GM04504 (cell line): Measurements from ENCODE around the gene GRIP2.

Source experiments
- DNase-seq: peaks from one replicate; pipeline ENCODE4 v3.0.0-alpha.2; 2012; ENCODE audit warnings: low read depth

GRIP2 gene

DNA sequence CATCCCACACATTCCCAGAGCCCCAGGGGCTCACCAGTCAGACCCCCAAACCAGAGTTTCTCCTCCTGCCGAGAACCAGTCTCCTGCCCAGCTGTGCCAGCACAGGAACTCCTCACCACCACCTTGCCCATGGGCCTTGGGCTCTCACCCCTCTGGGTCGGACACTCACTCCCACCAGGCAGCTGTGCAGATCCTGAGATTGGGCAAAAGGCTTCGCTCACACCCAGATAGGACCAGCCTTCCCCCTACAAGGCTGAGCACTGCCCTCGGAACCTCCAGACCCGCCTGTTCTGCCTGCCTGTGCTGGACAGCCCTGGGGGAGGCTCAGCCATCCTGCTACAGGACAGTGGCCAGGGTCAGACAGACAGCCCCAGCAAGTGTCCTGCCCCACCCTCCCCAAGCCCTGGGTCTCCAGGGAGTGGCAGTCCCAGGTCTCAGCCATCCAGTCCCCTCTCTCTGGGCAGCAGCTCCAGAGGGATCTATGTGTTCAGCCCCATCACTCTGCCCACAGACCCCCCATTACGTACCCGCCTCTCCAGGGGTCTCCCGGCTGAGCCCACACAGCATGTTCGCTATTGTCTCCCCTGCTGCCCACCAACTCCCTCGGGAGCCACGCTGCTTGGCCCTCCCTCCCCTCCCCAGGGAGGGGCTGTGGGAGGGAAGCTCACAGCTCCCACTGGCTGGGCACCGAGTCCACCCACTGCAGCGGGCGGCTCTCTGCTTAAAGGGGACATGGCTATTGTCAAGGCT is at the start of gene GRIP2:
Gene GRIP2 (minus strand): TSS at position 601 of the 750 bp plus-strand sequence. CDS start 34 bp downstream, at position 567.
- DNase-seq = no peak

GRCh38 chr3:14588425-14589112 is 48.4 kb upstream of the GRIP2 start:
- no peak for DNase-seq

GRCh38 chr3:14587740-14588360 is 47.7 kb upstream of the GRIP2 start:
- DNase-seq = peak; percentile 35

GRCh38 chr3:14586611-14587010 is 46.5 kb upstream of the GRIP2 start:
- no peak for DNase-seq

DNA sequence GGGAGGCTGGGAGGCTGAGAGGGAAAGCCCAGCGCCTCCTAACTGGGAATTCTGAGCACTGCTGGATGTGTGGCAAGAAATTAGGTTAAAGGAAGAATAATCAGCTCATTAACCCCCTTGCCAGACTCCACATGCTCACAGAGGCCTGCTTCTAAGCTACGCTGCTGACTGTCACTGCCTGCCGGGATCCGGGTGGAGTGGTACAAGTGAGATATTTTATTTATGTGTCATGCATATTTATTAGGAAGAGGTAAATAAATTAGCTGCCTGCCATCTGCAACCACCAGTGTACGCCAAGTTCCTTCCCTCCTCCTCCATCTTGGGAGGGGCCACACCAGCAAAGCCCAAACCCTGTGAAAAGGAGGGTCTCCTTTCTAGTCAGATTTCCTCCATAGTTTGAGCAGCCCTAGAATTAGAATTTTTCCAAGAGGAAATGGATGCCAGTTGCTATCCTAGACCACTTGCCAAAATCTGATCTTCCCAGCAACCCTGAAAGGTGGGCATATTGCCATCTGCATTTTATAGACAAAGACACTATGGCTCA is 43.5 kb upstream of the GRIP2 start:
- no peak for DNase-seq

- DNase-seq = no peak
Measured at GRCh38 chr3:14582045-14582410, 41.9 kb upstream of the GRIP2 start.

- DNase-seq = no peak
Measured at GRCh38 chr3:14581334-14582044, 41.3 kb upstream of the GRIP2 start.

DNA sequence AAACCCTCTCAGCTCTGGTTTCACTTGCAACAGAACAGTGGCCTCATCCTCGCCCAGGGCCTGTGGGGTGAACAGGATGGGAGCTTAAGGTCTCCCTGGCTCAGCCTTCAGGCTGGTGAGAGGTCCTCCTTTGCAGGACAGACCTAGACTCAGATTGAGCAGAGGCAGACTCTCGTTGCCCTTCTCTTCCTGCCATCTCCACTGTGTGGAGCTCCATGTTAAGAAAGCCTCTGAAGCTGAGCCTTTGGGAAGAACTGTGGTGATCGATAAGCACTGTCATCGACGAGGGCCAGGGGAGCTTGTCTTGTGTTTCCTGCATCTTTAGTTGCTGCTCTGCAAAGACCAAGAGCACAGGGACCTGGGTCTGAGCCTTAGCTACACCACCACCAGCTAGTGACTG is 37.8 kb upstream of the GRIP2 start:
- DNase-seq = no peak

DNA sequence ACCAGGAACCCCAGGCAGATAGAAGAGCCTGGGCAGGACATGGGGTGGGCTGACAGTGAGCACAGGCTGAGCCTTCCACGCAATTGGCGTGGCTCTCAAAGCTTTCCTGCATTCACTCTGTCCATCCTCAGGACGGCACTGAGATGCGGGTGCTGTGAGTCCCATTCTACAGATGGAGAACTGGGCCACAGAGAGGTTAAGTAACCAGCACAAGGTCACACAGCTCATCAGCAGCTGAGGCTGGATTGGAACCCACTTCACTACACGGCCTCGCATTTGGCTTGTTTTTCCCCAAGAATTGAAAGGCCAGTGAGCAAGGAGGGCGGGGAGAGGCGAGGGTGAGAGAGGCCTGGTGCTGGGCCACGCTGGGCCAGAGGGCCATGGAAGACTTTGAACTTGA is 36.0 kb upstream of the GRIP2 start:
- DNase-seq = no peak

DNA sequence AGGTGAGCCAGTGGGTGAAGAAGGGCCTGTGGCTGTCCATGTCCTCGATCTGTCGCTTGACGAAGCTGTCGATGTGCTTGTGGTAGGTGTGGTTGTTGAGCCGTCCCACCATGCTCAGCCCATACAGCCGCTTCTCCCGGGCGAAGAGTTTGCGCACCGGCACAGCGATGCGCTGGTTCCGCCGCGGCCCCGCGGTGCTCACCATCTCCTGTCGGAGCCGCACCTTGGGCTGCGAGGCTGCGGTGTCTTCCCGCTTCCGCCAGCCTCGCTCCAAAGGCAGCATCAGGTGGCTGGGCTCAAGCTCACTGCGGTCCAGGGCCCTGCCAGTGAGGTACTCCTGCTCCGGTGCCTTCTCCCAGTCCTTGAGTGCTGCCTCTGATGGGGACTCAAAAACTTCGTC is 34.0 kb upstream of the GRIP2 start:
- DNase-seq = no peak

DNA sequence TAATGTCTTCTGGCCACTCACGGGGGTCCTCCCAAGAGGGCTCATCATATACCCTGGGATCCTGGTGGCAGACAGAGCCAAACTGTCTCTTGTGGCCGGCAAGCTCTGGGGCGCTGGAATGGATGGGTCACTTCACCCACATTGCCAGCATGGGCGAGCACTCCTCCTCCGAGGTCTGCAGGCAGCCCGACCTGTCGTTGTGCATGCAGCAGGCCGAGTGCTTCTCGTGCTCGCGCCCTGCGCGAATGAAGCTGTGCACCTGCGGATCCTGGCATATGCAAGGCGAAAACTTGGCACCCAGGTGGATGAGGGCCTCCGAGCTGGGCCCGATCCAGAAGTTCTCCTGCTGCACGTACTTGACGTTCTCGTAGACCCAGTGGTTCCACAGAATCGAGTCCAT is 33.6 kb upstream of the GRIP2 start:
- DNase-seq = no peak

DNA sequence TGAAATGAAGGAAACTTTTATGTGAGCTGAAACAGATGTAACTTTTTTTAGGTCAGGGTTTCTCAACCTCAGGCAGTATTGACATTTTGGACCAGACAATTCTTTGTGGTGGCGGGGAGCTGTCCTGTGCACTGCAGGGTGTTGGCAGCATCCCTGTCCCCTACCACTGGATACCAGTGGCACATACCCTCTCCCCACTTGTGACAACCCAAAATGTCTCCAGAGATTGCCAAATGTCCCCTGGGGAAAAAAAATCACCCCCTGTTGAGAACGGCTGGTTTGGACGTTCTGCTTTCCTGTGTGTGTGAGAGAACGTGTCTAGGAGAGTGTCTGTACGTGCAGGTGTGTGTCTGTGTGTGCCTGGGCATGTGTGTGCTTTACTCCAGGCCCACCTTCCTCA is 30.7 kb upstream of the GRIP2 start:
- no peak for DNase-seq

DNA sequence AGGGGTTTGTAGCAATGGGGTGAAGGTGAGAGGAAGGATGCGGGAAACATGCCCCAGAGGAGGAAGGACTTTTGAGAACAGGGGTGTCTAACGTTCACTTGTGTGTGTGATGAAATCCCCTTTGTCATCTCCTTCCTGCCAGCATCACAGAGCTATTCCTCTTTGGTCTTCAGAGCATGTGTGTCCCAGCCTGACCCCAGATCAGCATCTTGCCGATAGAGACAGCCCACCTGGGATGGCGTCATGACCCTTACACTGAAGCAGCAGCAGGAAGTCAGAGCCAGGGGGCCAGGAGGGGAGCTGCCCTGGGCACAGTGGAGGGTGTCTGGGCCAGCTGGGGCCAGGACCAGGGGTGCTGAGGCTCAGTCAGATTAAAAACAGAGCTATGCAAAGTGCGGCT is 29.9 kb upstream of the GRIP2 start:
- no peak for DNase-seq

- DNase-seq = no peak
Measured at GRCh38 chr3:14569474-14570000, 29.4 kb upstream of the GRIP2 start.

DNA sequence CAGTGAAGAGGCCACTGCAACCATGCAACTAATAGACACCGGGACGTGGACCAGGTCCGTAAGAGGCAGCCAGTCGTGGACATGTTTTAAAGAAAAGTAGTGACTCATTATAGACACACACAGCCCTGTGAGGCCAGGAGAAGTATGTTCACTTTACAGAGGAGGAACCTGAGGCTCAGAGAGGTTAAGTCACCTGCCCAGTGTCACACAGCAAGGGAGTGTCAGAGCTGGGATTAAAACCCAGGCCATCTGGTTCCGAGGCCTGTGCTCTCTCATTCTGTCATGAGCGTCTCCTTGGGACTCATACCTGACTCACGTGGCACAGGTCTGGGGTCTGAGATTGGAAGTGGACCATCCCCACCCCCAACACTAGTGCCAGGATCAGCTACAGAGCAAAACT is 28.1 kb upstream of the GRIP2 start:
- DNase-seq = no peak

DNA sequence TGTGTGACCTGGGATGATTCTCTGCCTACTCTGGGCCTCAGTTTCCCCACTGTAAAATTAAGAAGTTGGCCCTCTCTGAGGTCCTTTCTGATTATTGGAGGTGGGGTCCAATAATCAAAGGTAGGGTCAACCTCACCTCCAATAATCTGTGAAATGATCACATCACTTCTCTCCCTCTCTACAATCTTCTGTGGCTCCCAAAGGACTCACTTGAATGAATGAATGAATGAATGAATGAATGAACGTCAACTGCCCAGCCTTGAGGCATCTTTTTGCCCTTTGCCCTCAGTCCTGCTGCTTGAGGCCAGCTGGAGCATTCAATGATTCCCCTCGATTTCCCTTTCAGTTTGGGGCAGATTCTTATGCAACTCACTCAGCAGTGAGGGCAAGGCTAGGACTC is 26.7 kb upstream of the GRIP2 start:
- no peak for DNase-seq

DNA sequence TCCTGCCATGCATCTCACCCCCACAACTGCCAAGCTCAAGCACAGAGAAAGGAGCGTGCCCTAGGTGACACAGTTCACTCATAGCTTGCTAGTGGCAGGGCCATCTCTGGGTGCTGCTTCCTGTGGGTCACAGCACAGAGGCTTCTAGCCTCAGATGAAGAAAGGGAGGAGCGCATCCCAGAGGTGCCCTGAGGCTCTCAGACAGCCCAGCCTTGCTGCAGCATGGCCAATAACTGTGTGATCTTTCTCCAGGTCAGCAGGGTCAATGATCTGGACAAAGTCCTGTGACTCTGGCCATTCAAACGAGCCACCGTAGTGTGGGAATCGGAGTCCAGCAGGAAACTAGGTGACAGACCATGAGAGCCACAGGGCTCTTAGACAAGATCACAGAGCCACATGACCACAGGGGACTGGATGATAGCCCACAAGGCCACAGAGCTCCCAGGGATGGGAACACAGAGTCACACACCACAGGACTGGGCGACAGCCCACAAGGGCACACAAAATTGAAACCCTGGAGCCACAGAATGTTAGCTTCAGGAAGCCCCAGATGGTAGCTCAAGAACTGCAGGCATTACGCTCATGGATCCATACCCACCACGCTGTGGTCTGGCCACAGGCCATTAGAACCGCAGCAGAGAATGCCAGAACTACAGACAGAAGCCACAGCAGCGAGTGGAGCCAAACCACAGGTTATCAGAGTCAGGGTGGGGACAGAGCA is 25.9 kb upstream of the GRIP2 start:
- no peak for DNase-seq

- DNase-seq = no peak
Measured at GRCh38 chr3:14564741-14565140, 24.6 kb upstream of the GRIP2 start.

DNA sequence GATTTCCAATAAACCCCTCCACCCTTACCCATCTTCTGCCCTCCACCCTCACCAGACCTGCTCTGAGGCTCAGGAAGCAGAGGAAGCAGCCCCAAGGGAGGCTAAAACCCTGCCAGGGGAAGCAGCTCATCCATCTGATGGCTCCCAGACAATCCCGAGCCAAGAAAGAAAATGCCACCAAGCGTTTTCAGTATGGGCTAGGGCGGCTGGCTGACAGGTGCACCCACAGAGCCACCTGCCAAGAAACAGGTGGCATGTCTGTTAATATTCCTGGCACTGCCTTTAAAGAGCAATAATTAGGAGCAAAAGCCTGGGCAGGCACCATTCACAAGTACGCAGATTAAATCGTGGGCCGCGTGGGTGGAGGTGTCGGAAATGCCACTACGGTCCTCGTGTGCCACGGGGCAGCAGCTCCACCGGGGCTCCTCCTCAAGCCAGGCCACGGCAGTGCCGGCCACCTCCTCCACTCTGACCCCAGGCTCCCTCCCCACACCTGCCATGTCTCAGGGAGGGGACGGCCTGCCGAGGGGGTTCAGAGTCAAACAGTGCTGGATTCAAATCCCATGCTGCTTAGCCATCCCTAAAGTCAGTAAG is 23.9 kb upstream of the GRIP2 start:
- DNase-seq = no peak

DNA sequence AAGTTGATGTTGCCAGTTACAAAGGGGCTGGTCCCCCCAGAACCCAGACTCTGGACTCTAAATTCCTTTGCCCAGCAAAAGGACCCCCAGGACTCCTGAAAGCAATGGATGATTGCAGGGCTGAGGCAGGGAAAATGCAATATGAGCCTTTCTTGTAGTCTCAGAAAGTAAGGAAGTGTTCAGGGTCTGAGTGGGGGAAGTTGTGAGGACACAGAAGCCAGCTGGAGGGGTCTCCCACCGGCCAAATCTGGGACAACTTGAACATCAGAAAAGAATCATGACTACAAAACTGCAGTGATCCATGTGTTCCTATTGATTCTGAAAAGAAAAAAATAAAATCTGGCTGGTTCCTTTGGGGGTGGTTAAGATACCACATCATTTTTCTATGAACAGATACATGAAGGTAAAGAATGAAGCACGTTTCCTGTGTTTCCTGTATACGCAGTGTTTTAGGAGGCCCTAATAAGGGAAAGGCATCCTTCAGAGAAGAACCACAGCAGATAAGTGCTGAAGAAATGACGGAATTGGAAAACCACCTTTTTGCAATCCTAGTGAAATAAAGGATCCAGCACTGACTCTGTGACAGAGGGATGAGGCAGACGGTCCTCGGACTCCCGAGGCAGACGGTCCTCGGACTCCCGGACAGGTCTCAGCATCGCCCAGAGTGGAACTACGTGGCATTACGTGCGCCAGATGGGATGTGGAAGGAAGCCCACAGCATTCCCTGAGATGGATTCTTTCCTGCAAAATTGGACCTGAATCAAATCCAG is 22.2 kb upstream of the GRIP2 start:
- DNase-seq = no peak
